ENCODE measurements around the gene LACTB. TPM values are rescaled to one million over a fixed set of nuclear protein-coding genes. Genes with fewer than 3 reads are reported as not detected.

Gene LACTB
- total and polyA plus RNA-seq, 2 of the 13 experiments (the other 11 are each of a cell fraction or from before 2014, with no cell fraction given), result 14.8 to 23.0 TPM

DNA sequence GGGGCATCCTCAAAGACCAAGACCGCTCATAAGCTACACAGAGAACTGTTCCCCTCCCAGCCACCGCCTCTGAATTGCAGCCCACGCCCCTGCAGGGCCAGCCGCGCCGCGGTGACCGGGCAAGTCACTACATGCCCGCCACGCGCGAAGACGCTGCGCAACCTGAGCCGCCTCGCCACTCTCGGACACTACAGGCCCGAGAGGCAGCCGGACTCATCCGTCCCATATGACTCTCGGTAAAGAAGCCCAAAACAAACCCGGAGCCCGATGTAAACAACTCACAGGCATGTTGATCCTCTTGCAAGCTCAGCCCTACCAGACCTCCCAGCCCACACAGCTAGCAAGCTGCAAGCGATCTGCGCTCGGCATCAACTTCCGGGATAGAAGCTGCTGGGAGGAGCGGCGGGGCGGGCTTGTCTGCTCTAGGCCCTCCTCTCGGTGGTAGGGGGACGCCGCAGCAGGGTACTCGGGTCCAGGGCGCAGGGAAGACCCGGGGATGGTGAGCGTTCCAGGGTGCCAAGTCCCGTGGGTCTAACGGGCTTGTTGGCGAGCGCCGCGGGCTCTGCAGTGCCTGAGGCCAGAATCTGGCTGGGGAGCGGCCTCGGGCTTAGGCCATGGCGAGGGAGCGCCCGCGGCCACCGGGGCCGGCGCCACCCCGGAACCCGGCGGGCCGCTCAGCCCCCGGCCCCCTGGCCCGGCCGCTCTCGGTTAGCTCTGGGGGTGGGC, 35.6 kb downstream of the LACTB start, which contains the start of gene RPS27L (continued):
- TF ChIP-seq, protein P1, sequence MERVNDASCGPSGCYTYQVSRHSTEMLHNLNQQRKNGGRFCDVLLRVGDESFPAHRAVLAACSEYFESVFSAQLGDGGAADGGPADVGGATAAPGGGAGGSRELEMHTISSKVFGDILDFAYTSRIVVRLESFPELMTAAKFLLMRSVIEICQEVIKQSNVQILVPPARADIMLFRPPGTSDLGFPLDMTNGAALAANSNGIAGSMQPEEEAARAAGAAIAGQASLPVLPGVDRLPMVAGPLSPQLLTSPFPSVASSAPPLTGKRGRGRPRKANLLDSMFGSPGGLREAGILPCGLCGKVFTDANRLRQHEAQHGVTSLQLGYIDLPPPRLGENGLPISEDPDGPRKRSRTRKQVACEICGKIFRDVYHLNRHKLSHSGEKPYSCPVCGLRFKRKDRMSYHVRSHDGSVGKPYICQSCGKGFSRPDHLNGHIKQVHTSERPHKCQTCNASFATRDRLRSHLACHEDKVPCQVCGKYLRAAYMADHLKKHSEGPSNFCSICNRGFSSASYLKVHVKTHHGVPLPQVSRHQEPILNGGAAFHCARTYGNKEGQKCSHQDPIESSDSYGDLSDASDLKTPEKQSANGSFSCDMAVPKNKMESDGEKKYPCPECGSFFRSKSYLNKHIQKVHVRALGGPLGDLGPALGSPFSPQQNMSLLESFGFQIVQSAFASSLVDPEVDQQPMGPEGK (CRISPR knock-in tag; IDR thresholded peaks at IDR 0.05), result peak; percentile 78
- TF ChIP-seq REPIN1 (CRISPR knock-in tag; IDR thresholded peaks at IDR 0.05; ENCODE audit: borderline replicate concordance, low read depth) (peak; percentile 67; the same call in 1 of the 2 replicates), SIN3A (IDR thresholded peaks at IDR 0.05; ENCODE audit: borderline replicate concordance, low read depth, low read length) (peak; percentile 93), ZNF720 (CRISPR knock-in tag; IDR thresholded peaks at IDR 0.05) (no peak), SP5 (CRISPR knock-in tag; IDR thresholded peaks at IDR 0.05; ENCODE audit: borderline replicate concordance, low read depth) (peak; percentile 86), CHCHD3 (CRISPR knock-in tag; IDR thresholded peaks at IDR 0.05) (0 out of 2 replicates have a peak, but pooled peaks have one; percentile 59), ZNF260 (CRISPR knock-in tag; IDR thresholded peaks at IDR 0.05; ENCODE audit: borderline replicate concordance, low read depth) (no peak), FOSL2 (CRISPR knock-in tag; IDR thresholded peaks at IDR 0.05) (peak; percentile 51), ADNP (CRISPR knock-in tag; IDR thresholded peaks at IDR 0.05) (no peak), SALL1 (CRISPR knock-in tag; IDR thresholded peaks at IDR 0.05) (peak; percentile 93), MTA1 (CRISPR knock-in tag; IDR thresholded peaks at IDR 0.05; ENCODE audit: borderline replicate concordance) (no peak), MAFG (CRISPR knock-in tag; IDR thresholded peaks at IDR 0.05) (0 out of 2 replicates have a peak, but pooled peaks have one; percentile 26), ZNF616 (CRISPR knock-in tag; IDR thresholded peaks at IDR 0.05; ENCODE audit: low read depth) (peak; percentile 54; the same call in 1 of the 2 replicates), ELF3 (CRISPR knock-in tag; IDR thresholded peaks at IDR 0.05) (peak; percentile 95), ETV5 (CRISPR knock-in tag; IDR thresholded peaks at IDR 0.05; ENCODE audit: borderline replicate concordance) (peak; percentile 72; the same call in 1 of the 2 replicates), HOXA3 (CRISPR knock-in tag; IDR thresholded peaks at IDR 0.05) (peak; percentile 59; the same call in 1 of the 2 replicates)
- TF ChIP-seq, protein P2, sequence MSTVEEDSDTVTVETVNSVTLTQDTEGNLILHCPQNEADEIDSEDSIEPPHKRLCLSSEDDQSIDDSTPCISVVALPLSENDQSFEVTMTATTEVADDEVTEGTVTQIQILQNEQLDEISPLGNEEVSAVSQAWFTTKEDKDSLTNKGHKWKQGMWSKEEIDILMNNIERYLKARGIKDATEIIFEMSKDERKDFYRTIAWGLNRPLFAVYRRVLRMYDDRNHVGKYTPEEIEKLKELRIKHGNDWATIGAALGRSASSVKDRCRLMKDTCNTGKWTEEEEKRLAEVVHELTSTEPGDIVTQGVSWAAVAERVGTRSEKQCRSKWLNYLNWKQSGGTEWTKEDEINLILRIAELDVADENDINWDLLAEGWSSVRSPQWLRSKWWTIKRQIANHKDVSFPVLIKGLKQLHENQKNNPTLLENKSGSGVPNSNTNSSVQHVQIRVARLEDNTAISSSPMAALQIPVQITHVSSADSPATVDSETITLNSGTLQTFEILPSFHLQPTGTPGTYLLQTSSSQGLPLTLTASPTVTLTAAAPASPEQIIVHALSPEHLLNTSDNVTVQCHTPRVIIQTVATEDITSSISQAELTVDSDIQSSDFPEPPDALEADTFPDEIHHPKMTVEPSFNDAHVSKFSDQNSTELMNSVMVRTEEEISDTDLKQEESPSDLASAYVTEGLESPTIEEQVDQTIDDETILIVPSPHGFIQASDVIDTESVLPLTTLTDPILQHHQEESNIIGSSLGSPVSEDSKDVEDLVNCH (CRISPR knock-in tag; IDR thresholded peaks at IDR 0.05), result no peak
- TF ChIP-seq, protein P3, sequence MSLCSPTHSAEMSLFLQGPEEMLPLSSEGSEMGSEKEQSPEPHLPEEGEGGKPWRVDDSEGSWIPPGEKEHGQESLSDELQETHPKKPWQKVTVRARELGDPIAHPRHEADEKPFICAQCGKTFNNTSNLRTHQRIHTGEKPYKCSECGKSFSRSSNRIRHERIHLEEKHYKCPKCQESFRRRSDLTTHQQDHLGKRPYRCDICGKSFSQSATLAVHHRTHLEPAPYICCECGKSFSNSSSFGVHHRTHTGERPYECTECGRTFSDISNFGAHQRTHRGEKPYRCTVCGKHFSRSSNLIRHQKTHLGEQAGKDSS (CRISPR knock-in tag; IDR thresholded peaks at IDR 0.05; ENCODE audit: borderline replicate concordance, low read depth), result no peak
- TF ChIP-seq, protein P4, sequence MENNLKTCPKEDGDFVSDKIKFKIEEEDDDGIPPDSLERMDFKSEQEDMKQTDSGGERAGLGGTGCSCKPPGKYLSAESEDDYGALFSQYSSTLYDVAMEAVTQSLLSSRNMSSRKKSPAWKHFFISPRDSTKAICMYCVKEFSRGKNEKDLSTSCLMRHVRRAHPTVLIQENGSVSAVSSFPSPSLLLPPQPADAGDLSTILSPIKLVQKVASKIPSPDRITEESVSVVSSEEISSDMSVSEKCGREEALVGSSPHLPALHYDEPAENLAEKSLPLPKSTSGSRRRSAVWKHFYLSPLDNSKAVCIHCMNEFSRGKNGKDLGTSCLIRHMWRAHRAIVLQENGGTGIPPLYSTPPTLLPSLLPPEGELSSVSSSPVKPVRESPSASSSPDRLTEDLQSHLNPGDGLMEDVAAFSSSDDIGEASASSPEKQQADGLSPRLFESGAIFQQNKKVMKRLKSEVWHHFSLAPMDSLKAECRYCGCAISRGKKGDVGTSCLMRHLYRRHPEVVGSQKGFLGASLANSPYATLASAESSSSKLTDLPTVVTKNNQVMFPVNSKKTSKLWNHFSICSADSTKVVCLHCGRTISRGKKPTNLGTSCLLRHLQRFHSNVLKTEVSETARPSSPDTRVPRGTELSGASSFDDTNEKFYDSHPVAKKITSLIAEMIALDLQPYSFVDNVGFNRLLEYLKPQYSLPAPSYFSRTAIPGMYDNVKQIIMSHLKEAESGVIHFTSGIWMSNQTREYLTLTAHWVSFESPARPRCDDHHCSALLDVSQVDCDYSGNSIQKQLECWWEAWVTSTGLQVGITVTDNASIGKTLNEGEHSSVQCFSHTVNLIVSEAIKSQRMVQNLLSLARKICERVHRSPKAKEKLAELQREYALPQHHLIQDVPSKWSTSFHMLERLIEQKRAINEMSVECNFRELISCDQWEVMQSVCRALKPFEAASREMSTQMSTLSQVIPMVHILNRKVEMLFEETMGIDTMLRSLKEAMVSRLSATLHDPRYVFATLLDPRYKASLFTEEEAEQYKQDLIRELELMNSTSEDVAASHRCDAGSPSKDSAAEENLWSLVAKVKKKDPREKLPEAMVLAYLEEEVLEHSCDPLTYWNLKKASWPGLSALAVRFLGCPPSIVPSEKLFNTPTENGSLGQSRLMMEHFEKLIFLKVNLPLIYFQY (CRISPR knock-in tag; IDR thresholded peaks at IDR 0.05; ENCODE audit: borderline replicate concordance), result no peak

All from HepG2 (cell line).